Adrenal gland (tissue), 5 donors: Measurements from ENCODE around the gene IBA57.
A peak's percentile ranks its signal among the peaks of the same experiment; 100 is the strongest.

Experiments
- CTCF ChIP-seq, 6 experiments: fragments of 450-650 bp in 4 of 6; fragments of 200-600 bp in 2 of 6; sonication (generic) in 1 of 6; IDR thresholded peaks; 1 replicate in 5 of 6; 2 replicates in 1 of 6; pipeline versions ENCODE4 v1.5.1 to v1.8.0; 2016 to 2021; ENCODE audit warnings: antibody characterized with exemption in 6 of 6, mild to moderate bottlenecking in 2 of 6, moderate library complexity in 1 of 6
- POLR2A ChIP-seq, 2 donors: fragments of 450-650 bp; IDR thresholded peaks; one replicate each; pipeline ENCODE4 v1.6.1; 2017; ENCODE audit warnings: antibody characterized with exemption in 2 of 2, mild to moderate bottlenecking in 2 of 2, moderate library complexity in 1 of 2
- donor health status: DM: no; HTN: no; CAD: no.

- TF ChIP-seq CTCF (IDR thresholded peaks at IDR 0.05) (peak in 5 of 6 experiments; percentile 23 to 51 (median 43)), POLR2A (IDR thresholded peaks at IDR 0.05) (peak; percentile 97 to 98)
These were observed 25.5 kb upstream of the IBA57 start, which contains the start of gene GUK1 for GRCh38 chr1:228139931-228140723.
